Activated CD8-positive, alpha-beta memory T cell treated with anti-CD3 and anti-CD28 coated beads for 24 hours (primary cell): Measurements from ENCODE around the gene MESD.
"Not testable (repeated sequence)": the region's sequence is repeated elsewhere in the genome, so short reads cannot be mapped to it uniquely, and the experiment has no call there.

Source experiments
- DNase-seq: peaks from one replicate; pipeline ENCODE4 v3.0.0-alpha.2; 2020

The MESD gene

DNA sequence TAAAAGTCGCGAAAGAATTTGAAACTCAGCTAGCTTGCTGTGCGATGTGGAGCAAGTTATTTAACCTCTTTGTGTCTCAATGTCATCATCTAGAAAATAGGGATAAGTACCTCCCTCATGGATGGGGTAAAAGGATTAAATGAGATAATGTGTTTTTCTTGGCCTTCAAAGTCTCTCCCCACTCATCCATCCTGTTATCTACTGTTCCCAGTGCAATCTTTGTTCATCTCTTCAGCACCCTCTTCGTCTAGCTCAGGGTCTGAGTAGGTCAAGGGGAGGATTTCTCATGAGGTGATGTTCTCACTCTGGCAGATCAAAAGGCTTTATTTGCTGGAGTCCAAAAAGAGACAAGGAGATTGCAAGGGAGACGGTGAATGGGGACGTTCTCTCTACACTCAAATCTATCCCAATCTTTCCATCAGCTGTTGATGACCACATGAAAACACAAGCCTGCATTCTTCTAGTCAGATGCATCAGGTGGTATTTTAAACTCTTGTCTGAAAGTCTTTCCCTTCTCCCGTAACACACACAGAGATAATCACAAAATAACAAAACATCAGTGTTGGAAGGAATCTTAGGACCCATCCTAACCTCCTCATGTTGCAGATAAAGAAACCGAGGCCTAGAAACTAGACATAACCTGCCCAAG is 1.3 kb downstream of the MESD start:
- no peak for DNase-seq

GRCh38 chr15:80986487-80986886 is 3.1 kb downstream of the MESD start:
- DNase-seq = no peak

- DNase-seq = no peak
These were observed 3.6 kb downstream of the MESD start for GRCh38 chr15:80985981-80986380.

- no peak for DNase-seq
These were observed 4.8 kb downstream of the MESD start for GRCh38 chr15:80984856-80985255.

DNA sequence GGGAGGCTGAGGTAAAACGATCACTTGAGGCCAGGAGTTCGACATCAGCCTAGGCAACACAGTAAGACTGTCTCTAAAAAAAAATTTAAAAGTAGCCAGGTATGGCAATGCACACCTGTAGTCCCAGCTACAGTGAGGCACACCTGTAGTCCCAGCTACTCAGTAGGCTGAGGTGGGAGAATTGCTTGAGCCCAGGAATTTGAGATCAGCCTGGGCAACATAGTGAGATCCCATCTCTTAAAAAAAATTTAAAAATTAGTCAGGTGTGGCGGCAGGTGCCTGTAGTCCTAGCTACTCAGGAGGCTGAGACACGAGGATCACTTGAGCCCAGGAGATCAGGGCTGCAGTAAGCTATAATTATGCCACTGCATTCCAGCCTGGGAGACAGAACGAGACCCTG is 6.8 kb downstream of the MESD start:
- no peak for DNase-seq

DNA sequence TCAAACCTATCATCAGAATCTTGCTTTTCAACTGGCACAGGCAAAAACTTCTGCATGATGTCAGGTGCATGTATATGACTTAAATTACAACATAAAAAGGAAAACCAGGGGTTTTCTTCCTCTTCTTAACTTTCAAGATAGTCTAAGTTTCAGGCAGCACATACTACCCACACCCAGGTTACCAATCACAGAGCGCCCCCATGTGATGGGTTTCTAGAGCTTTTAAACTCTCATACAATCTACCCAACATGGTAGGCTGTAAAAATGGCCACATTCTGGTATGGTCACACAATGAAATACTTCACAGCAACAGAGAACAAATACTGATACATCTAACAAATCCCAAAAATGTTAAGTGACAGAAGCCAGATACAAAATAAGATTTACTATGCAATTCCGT is 7.4 kb downstream of the MESD start:
- no peak for DNase-seq

DNA sequence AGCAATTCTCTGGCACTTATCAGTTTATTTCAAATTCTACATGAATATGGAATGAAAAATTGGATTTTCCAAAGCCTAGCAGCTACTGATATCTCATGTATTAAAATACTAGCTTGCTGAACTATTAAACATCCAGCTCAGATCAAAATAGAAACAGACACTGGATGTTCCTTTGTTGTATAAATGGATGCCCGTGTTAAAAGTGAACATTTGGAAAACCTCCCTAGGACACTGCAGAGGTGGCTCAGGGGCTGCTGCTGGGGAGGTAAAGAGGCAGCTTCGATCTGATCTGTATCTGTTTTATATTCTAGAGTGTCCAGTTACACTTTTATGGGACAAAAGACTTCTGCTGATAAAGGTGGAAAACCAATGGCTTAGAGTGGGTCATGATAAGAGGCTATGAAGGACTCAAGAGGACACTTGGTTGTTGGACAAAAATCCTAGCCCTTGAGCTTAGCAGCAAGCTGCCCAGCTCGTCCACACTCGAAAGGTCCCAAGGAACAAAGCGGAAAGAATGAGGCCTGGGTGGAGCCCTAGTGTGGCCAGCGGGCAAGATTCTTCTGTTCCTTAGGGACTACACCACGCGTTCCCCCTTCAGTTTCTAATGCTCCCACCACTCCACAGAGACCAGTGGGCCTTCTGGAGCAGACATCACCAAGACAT is 9.9 kb downstream of the MESD start:
- DNase-seq = no peak

DNA sequence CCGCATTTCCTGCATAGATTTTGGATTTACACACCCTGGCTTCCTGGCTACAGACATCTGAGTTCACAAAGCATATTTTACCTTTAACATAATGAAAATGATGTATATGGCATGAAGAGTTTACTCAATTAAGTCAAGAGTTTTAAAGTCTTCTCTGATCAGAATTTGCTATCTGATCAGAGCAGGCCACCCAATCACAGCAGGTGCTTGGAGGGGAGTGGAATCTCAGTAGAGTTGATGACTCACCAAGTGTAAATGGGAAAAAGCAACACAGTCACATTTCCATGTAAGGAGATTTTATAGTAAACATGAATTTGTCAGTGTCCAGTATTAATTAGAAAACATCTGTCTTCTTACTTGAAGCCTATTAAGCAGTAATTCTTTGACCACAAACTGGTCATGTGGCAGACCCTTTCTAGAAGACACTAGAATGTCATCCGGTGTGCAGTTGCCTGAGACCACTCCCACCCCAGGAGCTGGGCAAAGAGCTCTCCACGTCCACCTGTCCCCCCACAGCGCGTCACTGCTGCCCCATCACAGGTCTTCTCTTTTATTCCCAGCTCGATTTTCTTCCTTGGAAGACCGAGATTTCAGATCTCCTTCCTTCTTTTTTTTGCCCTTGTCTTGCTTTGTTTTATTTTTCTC is 10.8 kb downstream of the MESD start:
- DNase-seq = no peak

GRCh38 chr15:80977627-80978036 is 12.0 kb downstream of the MESD start:
- no peak for DNase-seq

DNA sequence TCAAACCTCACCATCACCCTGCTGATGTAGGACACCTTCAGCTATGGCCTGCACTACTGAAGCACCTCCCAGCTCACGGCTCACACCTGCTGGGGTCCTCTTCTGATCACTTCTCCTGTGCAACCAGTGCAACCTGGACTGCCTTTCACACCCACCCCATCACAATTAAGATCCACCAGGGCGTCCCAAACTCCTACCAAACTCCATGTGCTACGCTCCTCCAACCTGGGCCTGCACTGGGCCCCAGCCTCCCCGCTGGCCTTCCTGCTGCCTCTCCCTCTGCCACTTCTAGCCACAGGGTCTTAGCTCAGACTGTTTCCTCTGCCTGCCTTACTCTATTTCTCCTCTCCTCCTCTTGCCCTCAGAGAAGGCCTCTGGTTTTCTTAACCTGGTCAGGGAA is 12.8 kb downstream of the MESD start:
- no peak for DNase-seq

- no peak for DNase-seq
These were observed 14.7 kb downstream of the MESD start for GRCh38 chr15:80974914-80975313.

DNA sequence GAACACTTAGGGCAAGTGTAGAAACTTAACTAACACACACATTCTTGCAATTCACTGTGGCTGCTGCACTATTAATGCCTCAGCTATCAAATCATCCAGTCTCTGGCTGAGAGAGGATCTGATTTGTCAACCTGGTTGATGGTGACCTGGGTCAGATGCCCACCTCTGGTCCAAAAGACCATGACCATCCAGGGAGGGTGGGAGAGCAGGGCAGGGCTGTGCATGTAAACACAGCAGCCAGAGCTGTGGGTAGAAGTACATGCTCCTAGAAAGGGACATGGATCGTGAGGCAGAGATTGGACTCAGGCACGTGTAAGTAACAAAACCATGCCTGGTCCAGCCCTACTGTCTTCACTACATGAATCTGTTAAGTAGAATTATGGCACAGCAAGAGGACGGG is 17.3 kb downstream of the MESD start:
- DNase-seq = no peak

DNA sequence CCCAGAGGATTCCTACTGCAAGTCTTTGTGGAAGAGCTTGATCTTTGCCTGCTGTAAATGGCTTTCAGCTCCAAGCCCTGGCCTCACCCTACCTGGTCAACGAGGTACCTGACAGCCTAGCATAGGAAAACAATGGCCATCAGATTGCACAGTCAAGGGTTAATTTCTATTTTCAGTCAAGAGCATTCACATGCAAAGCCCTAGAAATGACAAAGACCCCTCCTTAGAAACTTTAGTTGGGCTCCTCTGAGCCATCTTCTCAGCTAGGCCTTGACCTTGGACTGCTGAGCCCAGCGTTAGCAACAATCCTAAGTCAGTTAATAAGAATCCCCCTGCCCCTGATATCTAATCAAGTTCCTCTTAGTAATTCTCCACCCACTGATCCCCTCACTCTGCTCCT is 18.5 kb downstream of the MESD start:
- no peak for DNase-seq

DNA sequence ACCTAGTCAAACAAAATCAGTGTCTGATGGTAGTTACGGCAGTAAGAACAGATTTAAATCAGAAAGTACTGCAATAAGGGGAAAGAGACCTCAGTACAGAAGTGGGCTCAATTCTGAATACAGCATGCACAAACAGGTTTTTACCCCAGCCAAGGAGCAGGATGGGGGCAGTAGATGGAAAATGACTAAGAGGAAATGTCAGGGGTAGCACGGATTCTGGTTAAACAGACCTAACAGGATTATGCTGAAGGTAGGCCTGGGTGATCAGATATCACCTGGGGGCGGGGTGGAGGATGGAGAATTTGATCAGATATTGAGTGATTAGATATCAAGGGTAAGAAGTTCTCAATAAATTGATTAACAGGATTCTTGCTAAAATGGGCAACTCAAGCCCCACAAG is 19.0 kb downstream of the MESD start:
- no peak for DNase-seq

DNA sequence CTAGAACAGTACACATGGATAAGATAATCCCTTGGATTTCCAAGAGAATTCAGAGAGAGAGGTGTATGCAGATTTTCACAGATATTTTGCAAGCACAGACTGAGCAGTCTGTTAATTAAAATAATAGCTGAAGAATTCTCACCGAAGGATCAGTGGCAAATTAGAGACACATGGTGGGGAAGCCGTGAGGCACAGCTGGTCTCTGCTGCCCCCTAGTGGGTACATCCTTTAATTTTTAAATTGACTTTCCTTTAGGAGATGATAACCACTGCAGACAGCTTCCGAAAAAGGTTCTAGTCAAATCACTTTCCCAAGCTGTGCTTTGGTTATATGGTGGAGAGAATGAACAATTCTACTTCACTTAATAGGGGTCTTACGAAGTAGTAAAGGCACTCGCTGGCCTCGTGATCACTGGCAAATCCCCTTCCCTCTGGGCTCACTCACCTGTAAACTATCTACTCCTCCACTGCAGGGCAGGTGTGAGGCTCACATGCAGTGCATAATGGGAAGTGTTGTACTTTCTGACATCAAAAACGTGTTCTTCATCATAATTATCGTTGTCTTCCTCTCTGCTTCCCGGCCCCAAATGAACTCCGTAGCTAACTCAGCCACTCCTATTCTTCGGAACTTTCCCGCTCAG is 19.5 kb downstream of the MESD start:
- peak; percentile 77 for DNase-seq

DNA sequence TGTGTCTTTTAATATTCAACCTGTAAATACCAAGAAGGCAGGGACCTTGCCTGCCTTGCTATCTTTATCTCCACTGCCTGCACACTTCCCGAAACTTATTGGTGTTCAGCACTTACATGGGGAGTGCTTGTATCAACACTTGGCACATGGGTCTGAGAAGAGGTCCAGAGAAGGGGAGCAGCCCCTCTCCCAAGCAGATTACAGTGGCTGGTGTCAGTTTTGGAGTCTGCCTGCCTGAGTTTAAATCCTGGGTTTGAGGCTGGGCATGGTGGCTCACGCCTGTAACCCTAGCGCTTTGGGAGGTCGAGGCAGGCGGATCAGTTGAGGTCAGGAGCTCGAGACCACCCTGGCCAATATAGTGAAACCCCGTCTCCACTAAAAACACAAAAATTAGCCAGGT is 20.3 kb downstream of the MESD start:
- no peak for DNase-seq

- DNase-seq = peak; percentile 11
These were observed 21.6 kb downstream of the MESD start for GRCh38 chr15:80967991-80968510.

DNA sequence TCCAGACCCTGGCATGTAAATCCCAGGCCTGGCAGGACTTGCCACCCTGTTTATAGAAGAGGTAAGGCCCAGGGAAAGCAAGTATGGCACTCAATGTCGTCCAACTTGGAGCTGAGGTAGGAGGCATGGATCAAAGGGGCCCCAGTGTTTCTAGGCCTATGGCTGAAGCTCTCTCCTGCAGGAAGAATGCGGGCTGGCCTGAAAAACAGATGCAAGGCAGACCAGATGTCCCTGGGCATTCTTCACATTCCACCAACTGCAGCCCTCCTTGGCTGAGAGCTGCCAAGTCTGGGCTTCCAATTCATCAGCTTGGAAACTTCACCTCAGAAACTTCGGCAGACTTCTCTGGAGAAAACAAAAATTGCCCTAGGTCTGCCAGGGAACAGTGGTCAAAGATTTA is 22.2 kb downstream of the MESD start:
- peak; percentile 24 for DNase-seq

DNA sequence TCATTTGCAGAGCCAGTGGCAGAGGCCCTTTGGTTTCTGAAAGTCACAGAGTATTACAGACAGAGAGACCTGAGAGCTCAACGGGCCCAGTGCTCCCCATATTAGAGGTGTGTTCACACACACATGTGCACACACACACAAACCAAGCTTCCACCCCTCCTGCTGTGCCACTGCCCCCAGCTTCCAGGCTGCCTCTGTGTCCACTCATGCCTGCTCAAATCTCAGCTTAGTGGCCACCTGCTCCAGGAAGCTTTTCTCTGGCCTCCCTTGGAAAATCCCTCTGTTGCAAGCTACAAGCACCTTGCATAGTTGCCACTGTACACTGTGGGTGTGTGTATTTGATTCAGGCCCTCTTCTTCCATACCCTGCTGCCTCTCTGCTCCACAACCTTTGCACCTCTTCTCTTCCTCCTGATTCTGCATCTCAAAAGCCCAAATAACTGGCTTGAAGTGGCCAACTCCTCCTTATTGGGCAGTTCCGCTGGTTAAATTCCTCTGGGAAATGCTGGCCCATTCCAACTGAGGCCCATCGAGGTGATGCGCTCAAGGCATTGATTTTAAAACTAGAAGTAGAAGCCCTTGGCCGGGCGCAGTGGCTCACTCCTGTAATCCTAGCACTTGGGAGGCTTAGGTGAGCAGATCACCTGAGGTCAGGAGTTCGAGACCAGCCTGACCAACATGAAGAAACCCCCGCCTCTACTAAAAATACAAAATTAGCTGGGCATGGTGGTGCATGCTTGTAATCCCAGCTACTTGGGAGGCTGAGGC is 23.0 kb downstream of the MESD start:
- DNase-seq = peak; percentile 26

DNA sequence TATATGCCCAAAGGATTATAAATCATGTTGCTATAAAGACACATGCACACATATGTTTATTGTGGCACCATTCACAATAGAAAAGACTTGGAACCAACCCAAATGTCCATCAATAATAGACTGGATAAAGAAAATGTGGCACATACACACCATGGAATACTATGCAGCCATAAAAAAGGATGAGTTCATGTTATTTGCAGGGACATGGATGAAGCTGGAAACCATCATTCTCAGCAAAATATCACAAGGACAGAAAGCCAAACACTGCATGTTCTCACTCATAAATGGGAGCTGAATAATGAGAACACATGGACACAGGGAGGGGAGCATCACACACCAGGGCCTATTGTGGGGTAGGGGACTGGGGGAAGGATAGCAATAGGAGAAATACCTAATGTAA is 24.2 kb downstream of the MESD start:
- DNase-seq = not testable (repeated sequence)

DNA sequence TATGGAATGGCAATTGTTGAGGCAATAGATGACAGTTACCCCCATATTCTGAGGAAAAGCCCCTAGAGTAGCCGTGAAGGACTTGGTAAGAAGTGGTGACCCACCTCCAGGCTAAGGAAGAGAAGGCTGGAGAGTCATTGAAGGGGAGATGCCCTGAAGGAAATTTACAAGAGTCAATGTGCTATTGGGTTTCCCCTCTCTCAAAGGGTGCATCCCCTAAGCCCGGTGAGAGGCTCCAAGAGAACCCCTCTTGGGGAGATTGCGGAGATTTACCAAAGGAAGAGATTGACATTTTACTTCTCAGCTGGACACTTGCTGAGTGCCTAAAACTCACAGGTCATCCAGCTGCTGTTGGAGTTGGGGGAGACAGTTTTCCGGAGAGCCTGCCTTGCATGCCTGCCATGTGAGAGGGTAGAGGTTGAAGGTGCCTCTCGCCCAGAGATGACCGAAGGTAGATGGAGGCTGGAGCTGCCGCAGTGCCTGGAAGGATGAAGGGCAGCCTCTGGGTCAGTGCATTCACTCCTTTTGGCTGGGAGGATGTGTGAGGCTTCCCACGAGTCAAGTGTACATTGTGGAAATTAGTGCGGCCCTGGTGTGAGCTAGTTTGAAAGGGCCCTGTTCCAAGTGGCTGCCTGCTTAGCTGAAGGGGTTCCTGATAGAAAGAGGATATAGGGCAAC is 30.7 kb downstream of the MESD start:
- DNase-seq = no peak

DNA sequence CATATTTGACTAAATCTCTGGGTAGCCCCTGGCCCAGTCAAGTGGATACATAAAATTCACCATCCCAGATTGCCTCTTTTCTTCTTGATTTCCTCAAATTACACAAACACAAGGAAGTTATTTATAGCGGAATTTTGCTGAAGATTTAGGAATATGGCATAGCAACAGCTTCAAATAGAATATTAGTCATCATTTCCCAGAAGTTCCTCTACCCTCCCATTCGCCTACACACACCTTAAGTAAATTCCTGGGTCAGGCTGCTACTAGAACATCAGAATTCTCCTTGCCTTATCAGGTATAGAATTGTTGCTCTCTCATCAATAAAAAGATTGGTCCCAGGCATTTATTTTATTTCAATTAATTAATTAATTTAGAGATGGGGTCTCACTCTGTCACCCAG is 31.6 kb downstream of the MESD start:
- no peak for DNase-seq
